OCI-LY7 (cell line): ENCODE data around the gene ABI3BP.

ENCODE experiments used
- EZH2phosphoT487 ChIP-seq: fragments of 200-600 bp; sonication (generic); IDR thresholded peaks from 2 replicates; pipeline ENCODE4 v1.6.1; 2018; ENCODE audit warnings: low read depth, borderline replicate concordance, mild to moderate bottlenecking, mixed run types, antibody characterized with exemption, low read length, moderate library complexity, mixed read lengths
- TF ChIP-seq, protein P1 (sequence below): fragments of 200-600 bp; sonication (generic); conservative IDR thresholded peaks from 2 replicates; pipeline ENCODE4 v1.5.1; 2014; ENCODE audit warnings: mild to moderate bottlenecking, antibody characterized with exemption, low read length, moderate library complexity, mixed read lengths

DNA sequence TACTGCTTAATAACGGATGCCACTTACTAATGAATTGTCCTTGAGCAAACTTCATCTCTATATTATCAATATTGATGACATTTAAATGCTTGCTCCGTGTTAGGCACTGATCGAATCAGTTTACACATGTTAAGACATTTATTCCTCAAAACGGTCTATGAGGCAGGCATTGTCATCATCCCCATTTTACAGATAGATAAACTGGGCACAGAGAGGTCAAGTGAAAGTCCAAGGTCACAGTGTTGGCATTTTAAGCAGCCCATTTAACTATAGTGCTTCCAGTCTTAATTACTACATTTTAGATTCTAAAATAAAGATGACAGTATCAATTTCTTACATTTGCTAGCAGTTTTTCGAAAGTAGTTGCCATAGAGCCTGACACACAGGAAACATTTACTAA lies 966 bp upstream of the ABI3BP start:
- TF ChIP-seq, protein P1, sequence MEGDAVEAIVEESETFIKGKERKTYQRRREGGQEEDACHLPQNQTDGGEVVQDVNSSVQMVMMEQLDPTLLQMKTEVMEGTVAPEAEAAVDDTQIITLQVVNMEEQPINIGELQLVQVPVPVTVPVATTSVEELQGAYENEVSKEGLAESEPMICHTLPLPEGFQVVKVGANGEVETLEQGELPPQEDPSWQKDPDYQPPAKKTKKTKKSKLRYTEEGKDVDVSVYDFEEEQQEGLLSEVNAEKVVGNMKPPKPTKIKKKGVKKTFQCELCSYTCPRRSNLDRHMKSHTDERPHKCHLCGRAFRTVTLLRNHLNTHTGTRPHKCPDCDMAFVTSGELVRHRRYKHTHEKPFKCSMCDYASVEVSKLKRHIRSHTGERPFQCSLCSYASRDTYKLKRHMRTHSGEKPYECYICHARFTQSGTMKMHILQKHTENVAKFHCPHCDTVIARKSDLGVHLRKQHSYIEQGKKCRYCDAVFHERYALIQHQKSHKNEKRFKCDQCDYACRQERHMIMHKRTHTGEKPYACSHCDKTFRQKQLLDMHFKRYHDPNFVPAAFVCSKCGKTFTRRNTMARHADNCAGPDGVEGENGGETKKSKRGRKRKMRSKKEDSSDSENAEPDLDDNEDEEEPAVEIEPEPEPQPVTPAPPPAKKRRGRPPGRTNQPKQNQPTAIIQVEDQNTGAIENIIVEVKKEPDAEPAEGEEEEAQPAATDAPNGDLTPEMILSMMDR: no peak
- TF ChIP-seq EZH2phosphoT487: no peak
